DMS53 (cell line): Measurements from ENCODE around the gene MACROH2A2.
A peak's percentile ranks its signal among the peaks of the same experiment; 100 is the strongest.
"Not testable (repeated sequence)": the region's sequence is repeated elsewhere in the genome, so short reads cannot be mapped to it uniquely, and the experiment has no call there.

ENCODE experiments used
- DNase-seq: peaks from one replicate; lab custom pipeline; 2025; lab: John Stamatoyannopoulos, UW

Gene MACROH2A2

DNA sequence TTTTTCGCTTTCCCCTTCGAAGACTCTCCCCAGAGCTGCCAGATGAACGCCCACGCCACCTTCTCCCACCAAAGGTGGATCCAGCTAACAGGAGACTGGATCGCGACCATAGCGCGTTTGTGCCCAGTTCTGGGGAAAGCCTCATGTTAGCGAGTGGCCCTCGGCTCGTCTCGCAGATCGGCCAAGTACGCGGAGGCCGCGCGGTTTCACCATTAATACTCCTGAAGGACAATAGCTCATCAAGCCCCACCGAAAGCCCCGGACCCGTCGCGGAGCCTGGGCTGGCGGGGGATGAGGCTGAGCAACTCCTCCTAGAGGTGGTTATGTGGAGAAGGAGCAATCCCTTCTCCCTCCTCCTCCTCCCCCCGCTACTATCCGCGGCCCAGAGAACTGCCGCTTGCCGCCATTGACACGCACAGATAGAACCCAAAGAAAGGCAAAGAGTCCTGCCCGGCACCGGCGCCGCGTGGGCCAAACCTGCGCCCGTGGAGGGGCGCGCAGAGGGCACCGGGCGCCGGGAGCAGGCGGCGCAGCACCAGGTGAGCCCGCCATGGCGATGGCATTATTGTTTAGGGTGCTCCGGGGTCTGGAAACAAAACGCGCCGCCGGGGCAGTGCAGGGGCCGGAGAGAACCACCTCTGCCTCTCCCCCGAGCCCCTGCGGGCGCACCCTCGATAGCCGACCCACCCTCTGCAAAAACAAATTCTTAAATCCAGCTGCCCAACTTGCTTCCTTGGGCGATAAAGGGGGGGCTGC is at the start of gene MACROH2A2:
Gene MACROH2A2 (plus strand): TSS at position 385 of the 756 bp plus-strand sequence. CDS start 22,813 bp downstream, outside the sequence.
- DNase-seq: peak; percentile 62

- DNase-seq: no peak
Measured at GRCh38 chr10:70007116-70007820, 45.4 kb upstream of the MACROH2A2 start.

- no peak for DNase-seq
Measured at GRCh38 chr10:70031215-70031614, 21.4 kb upstream of the MACROH2A2 start.

DNA sequence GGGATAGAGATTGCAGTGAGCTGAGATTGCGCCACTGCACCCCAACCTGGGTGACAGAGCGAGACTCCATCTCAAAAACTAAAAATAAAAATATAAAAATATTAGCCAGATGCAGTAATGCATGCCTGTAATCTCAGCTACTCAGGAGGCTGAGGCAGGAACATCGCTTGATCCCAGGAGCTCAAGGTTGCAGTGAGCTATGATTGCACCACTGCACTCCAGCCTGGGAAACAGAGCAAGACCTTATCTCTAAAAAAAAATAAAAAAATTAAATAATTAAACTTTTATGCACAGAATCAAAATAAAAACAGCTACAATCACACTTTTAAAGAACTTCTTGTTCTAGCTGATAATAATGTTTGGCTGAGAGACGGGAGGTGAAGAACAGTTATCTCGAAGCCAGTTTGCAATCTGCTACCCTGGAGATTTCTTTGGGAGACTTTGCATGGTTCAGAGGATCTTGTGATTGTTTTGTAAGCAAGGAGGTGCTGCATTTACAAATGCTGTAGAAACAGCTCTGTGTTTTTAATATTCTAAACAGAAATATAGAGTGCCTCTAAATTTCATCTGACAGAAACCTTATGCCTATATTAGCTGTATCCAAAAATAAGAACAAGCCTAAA is 19.9 kb upstream of the MACROH2A2 start:
- DNase-seq: no peak

DNA sequence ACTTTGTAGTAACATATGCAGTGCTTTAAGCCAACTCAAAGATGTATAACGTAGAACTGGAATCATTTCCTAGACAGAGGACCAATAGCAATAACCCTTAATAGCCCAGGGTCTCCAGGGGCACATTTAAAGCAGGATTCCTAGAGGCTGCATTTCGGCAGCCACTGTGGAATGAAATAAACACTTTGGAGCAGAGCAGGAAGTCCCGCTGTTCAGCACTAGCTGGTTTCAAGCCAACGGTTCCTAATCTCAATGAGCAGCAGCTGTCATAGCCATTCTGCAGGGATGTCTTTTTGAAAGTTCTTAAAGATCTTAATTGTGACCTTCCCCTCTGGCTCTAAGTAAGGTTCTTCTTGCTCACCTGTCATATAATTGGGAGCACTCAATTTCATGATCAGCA is 18.4 kb upstream of the MACROH2A2 start:
- DNase-seq: no peak

- peak; percentile 8 for DNase-seq
Measured at GRCh38 chr10:70035531-70035930, 17.1 kb upstream of the MACROH2A2 start.

DNA sequence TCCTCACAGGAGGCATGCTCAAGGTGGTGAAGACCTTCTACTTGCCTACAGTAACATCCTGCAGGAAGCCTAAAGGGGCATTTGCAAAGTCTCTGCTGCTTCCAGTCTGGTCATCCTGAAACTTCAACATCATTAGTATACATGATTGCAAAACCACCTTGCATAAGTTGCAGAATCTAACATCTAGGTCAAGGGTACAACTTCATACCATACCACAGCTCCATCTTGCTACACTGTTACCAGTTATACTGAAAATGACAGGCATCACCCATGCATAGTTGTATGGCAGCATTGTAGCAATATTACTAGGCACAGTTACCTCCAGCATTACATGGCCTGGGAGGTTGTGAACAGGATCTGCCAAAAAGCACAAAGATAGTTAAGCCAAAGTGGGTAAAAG is 13.7 kb upstream of the MACROH2A2 start:
- no peak for DNase-seq

DNA sequence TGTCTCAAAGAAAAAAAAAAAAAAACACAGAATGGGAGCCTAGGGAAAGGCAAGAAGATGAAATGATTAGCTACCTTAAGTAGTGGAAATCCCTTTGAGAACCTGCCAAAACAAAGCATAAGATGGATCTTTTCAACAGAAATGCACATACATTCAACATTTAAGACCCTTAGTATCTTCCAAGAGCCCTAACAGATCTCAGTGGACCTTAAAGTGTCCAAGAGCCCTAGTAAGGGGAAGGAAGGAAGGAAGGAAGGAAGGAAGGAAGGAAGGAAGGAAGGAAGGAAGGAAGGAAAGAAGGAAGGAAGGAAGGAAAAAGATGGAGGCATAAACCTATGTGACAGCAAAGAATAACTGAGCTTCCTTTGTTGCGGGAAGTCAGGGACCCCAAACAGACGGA is 11.6 kb upstream of the MACROH2A2 start:
- DNase-seq: no peak

GRCh38 chr10:70041739-70042138 is 10.9 kb upstream of the MACROH2A2 start:
- not testable (repeated sequence) for DNase-seq

DNA sequence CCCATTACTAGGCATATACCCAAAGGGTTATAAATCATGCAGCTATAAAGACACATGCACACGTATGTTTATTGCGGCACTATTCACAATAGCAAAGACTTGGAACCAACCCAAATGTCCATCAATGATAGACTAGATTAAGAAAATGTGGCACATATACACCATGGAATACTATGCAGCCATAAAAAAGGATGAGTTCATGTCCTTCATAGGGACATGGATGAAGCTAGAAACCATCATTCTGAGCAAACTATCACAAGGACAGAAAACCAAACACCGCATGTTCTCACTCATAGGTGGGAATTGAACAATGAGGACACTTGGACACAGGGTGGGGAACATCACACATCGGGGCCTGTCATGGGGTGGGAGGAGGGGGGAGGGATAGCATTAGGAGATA is 5.6 kb upstream of the MACROH2A2 start:
- DNase-seq: not testable (repeated sequence)

DNA sequence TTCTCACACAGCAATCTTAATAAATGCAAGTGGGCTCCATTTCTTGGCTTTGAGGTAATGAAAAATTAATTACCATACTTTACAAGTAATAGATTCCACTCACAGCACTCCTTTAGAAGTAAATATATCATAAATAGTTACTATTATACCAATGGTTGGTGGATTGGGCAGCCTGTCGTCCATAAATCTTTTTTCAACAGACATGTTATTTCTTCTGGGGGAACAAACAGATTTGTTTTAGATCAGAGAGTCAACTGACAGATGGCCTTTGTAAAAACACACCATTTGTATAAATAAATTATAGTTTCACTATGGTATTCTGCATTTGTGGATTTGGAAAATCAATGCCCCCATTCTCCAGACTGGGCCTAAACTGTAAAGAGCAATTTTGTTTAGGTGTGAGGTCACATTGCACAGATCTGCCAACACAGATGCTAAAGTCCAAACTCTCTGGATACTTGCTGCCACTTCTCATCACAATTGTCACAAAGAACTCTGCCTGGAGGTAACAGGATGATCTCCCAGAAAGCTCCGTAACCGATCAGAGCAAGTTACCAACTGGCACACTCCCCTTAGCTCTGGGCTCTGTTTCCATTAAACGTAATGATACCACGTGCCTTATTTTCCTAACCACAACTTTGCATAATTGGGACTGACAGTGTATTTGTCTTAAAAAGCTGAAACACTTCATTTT is 4.5 kb upstream of the MACROH2A2 start:
- DNase-seq: no peak

- DNase-seq: no peak
Measured at GRCh38 chr10:70051848-70052247, 798 bp upstream of the MACROH2A2 start.

DNA sequence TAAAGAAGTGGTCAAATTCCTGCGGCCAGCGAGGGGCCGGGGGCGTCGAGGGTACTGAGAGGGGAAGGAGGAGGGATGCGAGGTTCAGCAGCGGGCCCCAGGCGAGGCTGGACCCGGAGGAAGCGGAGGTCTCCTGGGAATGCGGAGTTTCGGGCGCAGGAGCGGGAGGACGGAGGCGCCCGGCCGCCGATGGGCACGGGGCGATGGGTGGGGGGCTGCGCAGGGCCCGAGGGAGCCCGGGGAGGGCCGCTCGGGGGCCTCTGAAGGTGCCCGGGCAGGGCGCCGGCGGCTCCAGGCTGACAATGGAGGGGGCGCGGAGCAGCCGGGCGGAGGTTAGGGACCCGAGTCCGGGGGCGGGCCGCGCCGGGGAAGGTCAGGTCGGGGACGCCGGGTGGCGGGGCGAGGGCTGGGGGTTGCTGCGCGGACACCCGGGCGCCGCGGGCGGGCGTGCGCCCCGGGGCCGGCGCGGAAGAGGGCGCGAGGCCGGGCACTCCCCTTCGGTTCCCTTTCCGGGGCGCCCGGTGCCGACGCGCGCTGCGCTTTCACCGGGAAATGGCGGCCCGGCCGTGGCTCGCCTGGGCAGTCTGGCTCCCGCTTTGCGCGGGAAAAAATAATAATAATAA is 683 bp downstream of the MACROH2A2 start:
- DNase-seq: peak; percentile 56

- DNase-seq: peak; percentile 56
Measured at GRCh38 chr10:70053841-70054288, 1.2 kb downstream of the MACROH2A2 start.

DNA sequence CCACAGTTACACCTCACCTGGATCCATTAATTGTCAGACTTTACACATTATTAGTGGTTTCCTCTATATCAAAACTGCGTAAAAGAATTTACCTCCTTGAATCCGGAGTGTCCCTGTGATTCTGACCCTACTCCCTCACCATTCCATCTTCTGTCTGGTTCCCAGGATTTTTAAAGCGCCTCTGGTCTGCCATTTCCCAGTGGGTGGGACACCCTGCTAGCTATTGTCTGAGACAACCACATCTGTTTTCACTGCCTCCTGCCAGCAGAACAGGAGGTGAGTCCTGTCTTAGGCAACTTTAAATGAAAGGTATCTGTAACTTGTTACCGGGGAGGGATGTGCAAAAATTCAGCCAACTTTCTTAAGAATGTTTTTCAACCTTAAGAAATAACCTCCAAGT is 2.3 kb downstream of the MACROH2A2 start:
- DNase-seq: no peak

DNA sequence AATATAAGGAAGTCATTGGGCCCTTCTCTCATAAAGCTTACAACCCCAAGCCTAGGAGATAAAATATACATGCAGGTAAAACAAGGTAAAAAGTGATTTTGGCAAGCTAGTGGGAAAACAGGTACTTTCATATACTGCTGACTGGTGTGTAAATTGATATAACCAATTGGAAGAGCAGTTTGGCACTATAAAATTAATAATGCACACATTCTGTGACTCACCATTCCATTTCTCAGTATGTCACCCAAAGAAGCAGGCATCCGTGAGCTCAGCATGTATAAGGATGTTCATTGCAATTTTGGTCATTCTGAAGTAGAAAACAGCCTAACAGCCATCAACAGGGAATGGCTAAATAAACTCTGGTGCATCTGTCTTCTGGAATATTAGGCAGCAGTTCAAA is 2.9 kb downstream of the MACROH2A2 start:
- DNase-seq: no peak

- no peak for DNase-seq
Measured at GRCh38 chr10:70057306-70057705, 4.7 kb downstream of the MACROH2A2 start.

- DNase-seq: no peak
Measured at GRCh38 chr10:70060389-70060788, 7.7 kb downstream of the MACROH2A2 start.

GRCh38 chr10:70063418-70064098 is 10.9 kb downstream of the MACROH2A2 start:
- DNase-seq: no peak

GRCh38 chr10:70064486-70064885 is 11.8 kb downstream of the MACROH2A2 start:
- DNase-seq: no peak

- no peak for DNase-seq
Measured at GRCh38 chr10:70066190-70066589, 13.5 kb downstream of the MACROH2A2 start.
